ENCODE data around the gene ROBO2.
"Not testable (repeated sequence)": the region's sequence is repeated elsewhere in the genome, so short reads cannot be mapped to it uniquely, and the experiment has no call there.

The ROBO2 gene

GRCh38 chr3:77348244-77348855, 308.5 kb downstream of the ROBO2 start:
- DNase-seq: peak; percentile 87

DNA sequence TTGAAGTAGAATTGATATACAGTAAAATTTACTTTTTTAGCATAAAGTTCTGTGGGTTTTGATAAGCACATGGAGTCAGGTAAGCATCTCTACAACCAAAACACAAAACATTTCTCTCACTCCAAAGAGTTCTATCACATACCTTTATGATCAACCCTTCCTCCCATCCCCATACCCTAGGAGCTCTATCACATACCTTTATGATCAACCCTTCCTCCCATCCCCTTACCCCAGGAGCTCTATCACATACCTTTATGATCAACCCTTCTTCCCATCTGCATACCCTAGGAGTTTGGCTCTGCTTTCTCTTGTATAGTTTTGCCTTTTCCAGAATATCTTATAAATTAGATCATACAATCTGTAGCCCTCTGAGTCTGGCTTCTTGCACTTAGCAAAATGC, 315.1 kb downstream of the ROBO2 start:
- no peak for DNase-seq

- peak; percentile 1 for DNase-seq
Measured at GRCh38 chr3:77362936-77363335, 323.0 kb downstream of the ROBO2 start.

DNA sequence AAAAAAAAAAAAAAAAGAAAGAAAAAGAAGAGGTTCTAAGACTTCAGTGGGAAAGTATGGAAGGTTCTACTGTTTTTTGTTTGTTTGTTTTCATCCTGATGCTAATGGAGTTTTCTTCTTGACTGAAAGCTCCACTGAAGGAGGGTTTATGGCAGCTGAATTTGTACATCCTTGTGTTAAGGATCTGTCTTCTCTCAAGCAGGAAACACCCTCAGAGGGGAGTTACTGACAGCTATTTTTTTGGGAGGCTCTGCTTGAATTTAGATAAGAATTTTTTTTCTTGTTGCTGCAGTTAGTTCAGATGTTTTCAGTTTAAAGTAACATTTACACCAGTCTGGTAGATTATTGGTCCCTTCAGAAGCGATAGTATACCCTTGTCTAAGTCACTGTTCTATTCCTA, 325.3 kb downstream of the ROBO2 start:
- no peak for DNase-seq

DNA sequence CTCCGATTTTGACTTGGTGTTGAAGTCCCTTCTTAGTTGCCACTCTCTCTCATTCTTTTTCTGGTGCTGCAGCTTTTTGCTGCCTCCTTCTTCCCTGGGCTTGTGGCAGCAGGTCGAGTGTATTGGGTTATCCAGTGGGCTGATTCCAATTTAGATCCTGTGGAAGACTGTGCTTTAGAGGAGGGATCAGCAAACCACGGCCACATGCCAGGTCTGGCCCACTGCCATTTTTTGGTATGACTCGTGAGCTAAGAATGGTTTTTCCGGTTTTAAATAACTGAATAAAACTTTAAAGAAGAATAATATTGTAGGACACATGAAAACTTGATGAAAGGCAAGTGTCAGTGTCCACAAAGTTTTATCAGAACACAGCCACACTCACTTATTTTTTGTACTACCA, 330.5 kb downstream of the ROBO2 start:
- DNase-seq: peak; percentile 4

GRCh38 chr3:77372018-77372417, 332.1 kb downstream of the ROBO2 start:
- no peak for DNase-seq

DNA sequence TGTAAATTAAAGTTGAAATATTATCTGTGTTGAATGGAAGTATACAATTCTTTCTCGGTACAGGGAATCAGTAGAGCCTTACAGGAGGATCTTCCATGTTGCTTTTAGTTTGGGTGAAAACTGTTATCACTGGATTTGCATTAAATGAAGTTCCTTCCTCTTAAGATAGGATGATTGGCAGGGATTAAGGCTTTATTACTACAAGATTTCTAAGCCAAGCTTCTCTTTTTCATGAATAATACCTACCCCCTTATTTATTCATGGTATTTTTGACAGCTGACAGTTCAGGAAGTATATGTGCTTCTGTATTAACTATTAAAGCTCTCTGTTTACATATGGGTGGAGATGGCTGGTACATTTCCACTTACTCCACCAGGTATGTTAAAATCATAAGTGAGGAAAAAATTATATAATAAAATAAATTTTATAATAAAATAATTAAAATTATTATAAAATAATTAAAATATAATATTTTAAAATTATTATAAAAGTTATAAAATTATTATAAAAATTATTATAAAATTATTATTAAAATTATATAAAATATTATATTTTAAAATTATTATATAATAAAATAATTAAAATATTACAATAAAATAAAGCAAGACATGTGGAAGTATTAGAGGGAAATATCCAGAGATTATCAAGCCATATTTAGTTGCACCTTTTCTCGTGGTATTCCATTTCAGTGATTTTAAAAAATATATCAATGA, 332.9 kb downstream of the ROBO2 start:
- peak; percentile 9 for DNase-seq

GRCh38 chr3:77373619-77374018, 333.7 kb downstream of the ROBO2 start:
- no peak for DNase-seq

- no peak for DNase-seq
Measured at GRCh38 chr3:77376511-77376910, 336.6 kb downstream of the ROBO2 start.

DNA sequence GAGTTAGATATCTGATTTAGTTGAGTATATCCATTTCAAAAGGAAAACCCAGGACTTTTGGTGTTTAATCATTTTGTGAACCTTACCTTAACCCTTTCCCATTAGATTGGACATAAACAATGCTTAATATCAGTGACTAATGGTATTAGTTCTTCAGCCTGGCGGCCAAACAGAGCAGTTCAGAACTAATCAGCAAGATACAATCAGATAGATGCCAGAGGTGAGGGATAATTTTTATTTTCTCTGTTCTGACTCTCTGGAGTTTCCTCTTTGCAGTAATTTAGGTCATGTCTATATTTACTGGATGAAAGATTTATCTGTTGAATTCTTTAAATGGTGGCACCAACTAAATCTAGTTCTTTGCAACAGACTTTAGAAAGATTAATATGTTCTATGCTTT, 337.8 kb downstream of the ROBO2 start:
- no peak for DNase-seq

GRCh38 chr3:77380136-77380535, 340.2 kb downstream of the ROBO2 start:
- no peak for DNase-seq

DNA sequence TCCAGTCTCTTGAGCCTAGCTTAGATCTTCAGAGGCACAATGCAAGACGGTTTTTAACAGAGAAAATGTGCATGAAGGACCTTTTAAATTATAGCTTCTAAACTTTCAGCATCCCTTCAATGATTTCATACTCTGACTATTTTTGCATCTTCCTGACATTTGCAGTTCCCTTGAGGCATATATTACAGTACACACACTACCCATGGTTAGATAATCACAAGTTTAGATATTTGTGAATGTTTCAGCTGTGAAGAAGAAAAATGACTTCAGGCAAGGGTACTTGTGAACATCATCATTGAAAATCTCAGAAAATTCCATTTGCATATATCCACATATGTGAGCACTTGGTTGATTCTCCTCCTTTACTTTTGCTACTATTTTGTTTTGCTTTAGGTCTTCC, 341.5 kb downstream of the ROBO2 start:
- no peak for DNase-seq

- DNase-seq: no peak
Measured at GRCh38 chr3:77392181-77392580, 352.3 kb downstream of the ROBO2 start.

GRCh38 chr3:77394046-77394445, 354.1 kb downstream of the ROBO2 start:
- no peak for DNase-seq

DNA sequence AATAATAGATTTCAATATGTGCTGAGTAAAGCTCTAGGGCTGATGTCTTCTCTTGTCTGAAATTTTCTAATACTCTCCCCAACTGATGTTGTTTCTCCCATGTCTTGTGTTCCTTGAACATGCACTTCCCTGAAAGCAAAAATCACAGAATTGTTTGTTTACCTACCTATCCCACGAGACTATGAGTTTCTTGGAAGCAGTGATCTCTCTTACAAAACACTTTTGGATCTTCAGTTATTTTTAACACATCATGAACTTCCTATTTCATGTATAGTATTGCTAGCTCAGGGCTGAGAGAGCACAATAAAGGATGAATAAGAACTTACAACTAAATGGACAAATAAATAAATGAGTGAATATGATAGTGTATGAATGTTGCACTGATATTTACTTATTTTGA, 365.0 kb downstream of the ROBO2 start:
- DNase-seq: no peak

DNA sequence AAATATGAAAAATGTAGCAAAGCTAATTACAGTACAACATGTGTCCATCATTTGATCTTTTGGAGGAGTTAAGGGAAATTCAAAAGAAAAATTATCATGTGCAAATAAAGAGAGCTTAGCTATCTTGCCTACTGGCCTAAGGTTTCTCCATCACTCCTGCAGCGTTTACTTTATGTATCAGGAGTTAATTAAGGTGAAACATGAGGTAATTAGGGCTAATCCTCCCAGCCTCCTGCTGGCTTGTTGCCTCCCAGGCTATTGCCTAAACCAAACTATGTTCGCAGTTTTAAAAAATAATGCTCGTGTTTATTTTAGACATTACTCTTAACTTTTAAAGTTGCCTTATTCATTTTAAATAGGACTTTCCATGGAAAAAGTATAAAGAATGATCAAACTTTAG, 367.5 kb downstream of the ROBO2 start:
- DNase-seq: no peak

DNA sequence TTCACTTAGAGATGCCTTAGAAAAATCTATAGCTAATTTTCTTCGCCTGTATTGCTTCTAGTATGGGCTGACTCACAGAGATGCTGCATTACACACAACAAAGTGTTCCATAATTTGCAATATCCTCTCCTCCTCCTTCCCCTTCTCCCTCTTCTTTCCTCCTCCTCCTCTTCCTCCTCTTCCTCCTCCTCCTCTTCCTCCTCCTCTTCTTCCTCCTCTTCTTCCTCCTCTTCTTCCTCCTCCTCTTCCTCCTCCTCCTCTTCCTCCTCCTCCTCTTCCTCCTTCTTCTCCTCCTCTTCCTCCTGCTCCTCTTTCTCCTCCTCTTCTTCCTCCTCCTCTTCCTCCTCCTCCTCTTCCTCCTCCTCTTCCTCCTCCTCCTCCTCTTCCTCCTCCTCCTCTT, 370.4 kb downstream of the ROBO2 start:
- DNase-seq: not testable (repeated sequence)

DNA sequence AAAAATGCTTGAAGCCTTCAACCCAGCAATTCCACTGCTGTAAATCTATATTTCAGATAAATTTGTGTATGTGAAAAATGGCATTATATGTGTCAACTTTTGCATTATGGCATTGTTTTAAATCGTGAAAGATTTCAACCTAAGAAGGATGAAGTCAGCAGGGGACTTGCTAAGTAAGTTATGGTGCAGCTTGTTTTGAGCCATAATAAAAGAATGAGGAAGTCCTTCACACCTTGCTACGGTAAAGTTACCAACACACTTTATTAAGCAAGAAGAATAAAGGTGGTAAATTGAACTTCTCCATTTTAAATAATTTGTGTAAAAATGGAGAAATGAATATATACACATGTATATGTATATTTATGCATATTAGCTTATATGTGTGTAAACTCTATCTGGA, 371.4 kb downstream of the ROBO2 start:
- DNase-seq: no peak

- DNase-seq: no peak
Measured at GRCh38 chr3:77412021-77412438, 372.1 kb downstream of the ROBO2 start.

- DNase-seq: no peak
Measured at GRCh38 chr3:77412584-77412983, 372.7 kb downstream of the ROBO2 start.

DNA sequence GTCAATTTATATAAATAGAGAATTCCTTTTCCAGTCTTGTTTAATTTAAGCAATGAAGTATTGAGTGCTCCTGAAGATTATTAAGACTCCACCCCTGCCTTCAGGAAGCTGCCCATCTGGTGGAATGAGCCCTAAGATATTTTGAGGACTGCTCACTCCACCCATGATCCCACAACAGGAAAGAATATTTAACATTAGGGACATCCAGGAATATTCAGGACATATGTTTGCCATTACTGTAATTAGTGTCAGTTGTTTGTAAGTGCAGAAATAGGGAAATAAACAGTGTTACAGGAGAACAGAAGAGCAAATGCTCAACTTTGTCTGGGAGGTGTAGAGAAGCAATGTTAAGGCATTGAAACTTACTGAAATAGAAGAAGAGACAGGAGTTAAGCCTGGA, 375.0 kb downstream of the ROBO2 start:
- no peak for DNase-seq

GRCh38 chr3:77420336-77420735, 380.4 kb downstream of the ROBO2 start:
- no peak for DNase-seq

DNA sequence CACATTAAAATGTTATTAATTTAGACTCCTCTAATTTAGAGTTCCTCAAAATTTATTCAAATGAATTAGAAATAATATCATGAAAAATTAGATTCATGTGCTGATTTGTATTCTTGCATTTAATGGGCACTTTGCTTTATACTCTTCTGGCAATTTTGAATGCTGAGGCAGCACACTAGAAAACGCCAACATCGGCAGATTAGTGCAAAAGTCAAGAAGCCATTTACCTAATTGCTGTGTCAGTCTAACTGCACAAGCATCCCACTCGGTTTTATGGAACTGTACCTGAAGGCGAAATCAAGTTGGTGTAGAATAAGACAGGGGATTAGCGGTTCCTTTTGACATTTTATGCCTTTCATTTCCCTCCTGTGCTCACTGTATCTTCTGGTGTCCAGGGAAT, 382.0 kb downstream of the ROBO2 start:
- no peak for DNase-seq

- DNase-seq: no peak
Measured at GRCh38 chr3:77426531-77426930, 386.6 kb downstream of the ROBO2 start.

GRCh38 chr3:77427528-77427927, 387.6 kb downstream of the ROBO2 start:
- no peak for DNase-seq

Data from OCI-M1 (cell line).